ENCODE results near the gene PYCR2. TPM values are rescaled to one million over a fixed set of nuclear protein-coding genes. Genes with fewer than 3 reads are reported as not detected.
A peak's percentile ranks its signal among the peaks of the same experiment; 100 is the strongest.
"Not testable (repeated sequence)": the region's sequence is repeated elsewhere in the genome, so short reads cannot be mapped to it uniquely, and the experiment has no call there.

Gene PYCR2
- total RNA-seq, 1 experiment from 2014 or later = 31.2 TPM

DNA sequence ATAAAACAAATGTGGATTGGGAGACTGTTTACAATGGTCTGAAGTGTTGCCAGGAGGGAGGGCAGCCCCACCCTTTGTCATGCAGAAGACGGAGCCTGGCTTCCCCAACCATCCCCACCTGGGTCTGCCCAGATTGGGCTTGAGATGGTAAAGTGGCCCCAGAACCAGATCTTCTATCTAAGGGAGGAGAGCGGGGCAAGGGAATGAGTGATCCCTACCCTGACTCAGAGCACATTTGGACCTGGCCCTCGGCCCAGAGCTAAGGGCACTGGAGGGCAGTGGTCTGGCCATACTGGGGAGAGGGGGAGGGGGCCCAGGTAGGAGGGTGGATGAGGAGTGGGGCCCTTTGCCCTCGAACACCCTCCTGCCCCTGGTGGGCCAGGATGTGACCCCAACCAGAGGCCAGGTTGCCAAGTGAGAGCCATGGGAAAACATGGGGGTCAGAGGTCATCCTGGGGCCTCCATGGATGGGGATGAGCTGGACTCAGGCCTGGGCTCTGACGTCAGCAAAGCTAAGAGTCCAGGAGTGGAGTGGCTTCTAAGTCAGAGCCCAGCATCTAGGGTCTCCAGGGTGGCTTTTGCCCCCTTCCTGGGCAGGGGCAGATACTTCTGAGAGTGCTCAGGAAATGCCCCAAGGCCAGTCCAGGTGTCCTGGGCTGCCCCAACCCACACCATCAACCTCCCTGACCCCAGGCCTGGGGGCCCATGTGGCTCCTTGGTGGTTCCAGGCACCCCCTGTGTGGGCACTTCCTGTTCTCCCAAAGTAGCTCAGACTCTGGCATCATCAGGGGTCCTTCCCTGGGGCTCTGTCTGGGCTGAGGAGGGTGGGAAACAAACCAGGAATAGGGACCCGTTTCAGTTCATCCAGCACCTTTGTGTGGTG is 33.5 kb downstream of the PYCR2 start:
- no peak for DNase-seq (ENCODE audit: low read depth)

DNA sequence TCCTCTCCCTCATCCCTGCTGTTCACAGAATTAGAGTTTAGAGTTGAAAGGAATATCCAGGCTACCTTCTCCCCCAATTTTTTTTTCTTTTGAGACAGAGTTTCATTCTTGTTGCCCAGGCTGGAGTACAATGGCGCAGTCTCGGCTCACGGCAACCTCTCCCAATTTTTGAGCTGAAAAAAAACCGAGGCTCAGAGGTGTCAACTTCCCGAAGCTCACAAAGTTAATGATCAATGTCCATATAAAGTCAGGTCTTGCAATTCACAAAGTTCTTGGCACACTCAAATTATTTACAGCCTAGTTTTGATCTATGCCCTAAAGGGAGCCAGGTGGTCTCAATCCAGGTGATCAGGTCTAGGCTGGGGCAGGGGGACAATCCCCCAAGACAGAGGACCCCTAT is 34.3 kb downstream of the PYCR2 start:
- no peak for DNase-seq (ENCODE audit: low read depth)

DNA sequence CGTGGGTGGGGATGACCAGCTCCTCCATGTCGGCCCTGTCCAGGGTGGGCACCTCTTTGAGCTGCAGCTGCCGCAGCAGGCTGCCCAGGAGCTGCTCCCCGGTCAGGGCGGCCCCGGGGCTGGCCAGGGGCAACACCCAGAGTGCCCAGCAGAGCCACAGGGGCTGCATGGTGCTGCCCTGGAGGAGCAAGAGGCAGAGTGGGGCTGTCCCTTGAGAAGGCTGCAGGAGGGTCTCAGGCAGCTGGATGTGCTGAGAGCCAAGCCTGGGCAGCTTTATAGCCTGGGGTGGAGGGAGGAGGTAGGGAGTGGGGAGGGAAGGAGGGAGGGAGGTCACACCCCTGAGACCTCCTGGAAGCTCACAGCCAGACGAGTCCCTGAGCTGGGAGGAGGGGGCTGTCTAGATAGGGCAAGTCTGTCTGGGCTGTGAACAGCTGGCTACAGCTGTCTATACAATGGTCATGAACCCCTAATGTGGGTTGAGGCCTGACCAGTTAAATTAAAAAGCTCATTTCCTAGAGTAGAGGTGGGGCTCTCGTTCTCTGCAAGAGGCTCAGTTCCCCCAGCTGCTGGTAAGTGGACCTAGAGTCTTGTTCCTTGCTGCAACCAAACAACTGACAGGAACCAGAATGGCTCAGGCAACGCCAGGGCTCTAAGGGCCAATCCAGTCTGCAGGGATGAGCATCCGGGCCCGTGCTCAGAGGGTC is 35.0 kb downstream of the PYCR2 start, which contains the start of gene LEFTY1:
LEFTY1 (minus strand) TSS at position 249 of the 704 bp plus-strand sequence; CDS start at position 169, 80 bp downstream.
- DNase-seq (ENCODE audit: low read depth) = no peak

DNA sequence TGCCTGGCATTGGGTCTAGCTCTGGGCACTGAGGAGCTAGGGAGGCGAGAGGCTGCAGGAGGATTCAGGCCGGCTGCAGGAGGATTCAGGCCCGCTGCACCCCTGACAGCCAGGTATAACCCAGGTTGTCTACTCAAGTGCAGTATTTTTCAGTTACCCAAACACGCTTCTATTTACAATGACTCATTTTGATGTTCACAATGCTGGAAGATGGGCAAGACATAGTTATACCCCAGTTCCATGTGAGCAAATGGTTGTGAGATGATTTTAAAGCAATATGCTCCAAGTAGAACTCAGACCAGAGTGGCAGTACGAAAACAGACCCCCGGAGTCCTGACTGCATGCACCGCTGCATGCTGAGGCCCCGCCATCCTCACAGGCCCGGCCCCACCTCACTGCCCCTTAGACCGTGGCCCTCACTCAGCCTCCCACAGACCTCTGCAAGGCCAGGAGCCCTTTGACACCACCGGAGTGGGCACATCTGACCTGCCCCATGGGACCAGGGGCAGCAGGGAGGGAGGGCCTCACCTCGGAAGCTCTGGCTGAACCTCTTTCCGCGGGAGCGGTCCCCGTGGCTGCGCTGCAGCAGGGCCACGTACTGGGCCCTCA is 35.7 kb downstream of the PYCR2 start:
- DNase-seq (ENCODE audit: low read depth) = no peak

DNA sequence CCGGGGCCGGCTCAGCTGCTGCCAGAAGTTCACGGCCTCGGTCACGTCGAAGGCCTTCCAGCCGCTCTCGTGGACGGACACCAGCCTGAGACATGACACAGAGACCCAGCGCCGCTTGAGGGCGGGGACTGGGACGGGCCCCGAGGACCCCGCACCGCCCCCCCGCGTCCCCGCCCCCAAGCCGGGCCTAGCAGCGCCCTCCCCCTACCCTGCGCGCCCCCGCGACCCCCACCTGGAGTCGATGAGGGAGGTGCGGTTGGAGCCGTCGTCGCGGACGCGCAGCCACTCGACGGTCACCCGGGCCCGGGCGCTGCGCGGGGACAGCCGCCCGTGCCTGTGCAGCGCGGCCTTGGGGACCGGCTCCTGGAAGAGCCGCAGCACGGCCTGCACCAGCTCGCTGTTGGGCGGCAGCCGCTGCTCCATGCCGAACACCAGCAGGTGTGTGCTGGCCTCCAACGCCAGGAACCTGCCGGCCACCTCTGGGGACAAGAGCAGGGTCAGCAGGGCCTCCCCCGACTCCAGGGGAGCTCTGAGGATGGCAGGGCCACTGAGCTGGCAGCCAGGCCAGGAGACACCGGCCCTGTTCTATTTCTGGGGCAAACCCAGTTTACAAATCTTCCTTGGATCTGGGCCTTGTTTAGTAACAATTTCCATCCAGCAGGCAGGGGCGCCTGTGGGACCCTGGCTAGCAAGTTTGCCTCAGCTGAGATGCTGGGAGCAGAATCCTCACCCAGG is 36.3 kb downstream of the PYCR2 start:
- not testable (repeated sequence) for DNase-seq (ENCODE audit: low read depth)

DNA sequence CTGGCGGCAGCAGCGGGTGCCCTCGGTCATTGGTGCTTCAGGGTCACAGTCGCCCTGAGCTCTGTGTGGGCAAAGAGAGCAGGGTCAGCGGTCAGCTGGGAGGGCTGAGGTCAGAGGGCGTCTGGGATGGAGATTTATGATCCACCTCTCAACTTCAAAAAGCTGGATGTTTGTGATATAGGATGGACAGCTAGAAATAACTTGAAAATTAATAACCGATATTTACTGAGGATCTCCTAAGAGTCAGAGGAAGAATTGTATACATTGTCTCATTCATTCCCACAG is 37.1 kb downstream of the PYCR2 start:
- DNase-seq (ENCODE audit: low read depth) = no peak

DNA sequence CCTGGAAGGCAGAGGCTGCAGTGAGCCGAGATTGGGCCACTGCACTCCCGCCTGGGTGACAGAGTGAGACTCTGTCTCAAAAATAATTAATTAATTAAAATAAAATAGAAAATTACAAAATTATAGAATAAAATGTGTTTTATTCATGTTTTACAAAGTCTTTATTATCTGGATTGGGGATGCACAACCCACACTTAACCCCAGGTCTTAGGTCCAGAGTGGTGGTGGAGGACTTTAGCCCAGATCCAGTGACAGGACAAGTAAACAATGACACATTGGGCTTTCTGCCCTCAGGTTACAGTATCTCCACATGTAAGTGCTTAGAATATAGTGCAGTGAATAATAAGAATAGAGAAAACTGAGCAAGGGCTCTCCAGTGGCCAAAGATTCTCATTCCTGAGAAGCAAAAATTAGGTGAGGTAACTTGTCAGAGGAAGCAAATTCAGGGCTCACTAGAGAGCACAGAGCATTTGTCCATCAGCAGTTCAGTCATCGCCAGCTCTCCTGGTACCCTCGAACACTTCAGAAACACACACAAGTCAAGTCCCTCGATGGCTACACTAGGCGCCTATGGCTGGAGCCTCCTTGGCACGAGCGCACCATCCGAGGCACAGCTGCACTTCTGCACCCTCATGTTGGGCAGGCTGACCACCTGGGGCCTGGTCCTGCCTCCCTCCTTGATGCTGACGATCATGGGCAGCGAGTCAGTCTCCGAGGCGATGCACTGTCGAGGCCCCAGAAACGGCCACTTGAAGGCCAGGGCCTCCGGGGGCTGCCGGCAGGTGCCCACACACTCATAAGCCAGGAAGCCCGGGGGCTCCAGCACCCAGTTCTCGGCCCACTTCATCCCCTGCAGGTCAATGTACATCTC is 37.7 kb downstream of the PYCR2 start:
- DNase-seq (ENCODE audit: low read depth) = peak; percentile 22

DNA sequence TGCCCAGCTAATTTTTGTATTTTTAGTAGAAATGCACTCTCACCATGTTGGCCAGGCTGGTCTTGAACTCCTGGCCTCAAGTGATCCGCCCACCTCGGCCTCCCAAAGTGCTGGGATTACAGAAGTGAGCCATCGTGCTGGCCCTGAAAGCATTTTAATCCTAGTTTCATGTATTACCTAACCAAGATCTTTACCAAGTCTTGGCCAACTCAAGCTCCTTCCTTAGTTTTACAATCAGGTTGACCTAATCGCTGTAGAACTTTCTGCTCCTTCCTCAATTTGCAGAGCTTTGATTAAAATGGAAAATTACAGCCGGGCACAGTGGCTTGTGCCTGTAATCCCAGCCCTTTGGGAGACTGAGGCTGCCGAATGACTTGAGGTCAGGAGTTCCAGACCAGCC is 38.7 kb downstream of the PYCR2 start:
- DNase-seq (ENCODE audit: low read depth) = no peak

DNA sequence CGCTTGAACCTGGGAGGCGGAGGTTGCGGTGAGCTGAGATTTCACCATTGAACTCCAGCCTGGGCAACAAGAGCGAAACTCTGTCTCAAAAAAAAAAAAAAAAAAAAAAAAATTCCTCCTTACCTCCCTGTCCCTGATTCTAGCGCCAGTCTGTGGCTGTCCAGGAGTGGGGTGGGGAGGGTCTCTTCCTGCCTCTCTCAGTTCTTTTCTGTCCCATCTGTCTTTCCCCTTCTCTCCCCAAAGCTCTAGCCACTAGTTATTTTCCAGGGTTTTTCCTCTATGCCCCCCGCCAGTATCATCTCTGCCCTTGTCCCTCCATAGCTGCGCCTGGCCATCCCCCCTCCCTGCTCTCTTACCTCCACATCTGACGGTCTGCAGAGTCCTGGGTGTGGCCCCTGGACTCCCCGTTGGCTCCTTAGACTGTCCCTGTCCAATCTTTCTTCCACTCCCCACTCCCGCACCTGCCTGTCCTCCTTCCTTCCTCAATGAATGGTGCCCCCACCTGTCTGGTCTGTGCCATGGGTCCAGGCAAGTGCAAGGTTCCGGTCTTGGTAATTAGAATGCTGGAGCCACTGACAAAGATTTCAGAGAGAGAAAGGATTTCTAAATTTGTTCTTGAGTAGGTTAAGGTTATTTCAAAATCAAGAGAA is 40.3 kb downstream of the PYCR2 start:
- no peak for DNase-seq (ENCODE audit: low read depth)

DNA sequence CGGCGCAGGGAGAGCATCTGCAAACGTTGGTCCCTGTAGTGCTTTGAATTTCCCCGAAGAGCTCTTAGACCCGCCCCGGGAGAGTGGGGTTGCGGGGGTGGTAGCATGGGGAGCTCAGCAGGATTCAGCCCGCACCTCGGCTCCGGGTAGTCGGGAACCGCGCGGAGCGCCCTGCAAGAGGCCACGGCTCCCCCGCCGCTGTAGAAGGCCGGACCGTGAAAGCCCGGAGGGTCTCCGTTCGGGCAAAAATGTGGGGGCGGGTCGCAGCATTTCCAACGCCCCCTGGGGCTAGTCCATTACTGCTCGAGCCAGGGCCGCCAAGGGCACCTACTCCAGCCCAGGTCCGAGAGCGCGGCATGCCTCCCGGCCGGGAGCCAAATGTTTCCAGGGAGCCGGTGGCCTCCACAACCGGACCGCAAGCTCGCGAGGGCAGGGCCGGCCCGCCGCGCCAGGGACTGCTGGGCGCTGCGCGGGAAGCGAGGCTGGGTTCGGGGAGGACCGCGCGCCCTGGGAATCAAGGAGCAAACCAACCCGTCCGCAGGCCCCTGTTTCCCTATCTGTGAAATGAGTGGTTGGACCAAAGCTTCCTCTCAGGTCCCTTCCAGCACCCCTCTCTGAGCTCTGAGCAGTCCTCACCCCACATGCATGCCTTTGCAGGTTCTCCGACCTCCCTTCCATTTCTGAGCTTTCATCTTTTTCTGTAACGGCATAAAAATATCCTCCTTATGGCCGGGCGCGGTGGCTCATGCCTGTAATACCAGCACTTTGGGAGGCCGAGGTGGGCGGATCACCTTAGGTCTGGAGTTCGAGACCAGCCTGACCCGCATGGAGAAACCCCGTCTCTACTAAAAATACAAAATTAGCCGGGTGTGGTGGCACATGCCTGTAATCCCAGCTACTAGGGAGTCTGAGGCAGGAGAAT is 41.1 kb downstream of the PYCR2 start:
- DNase-seq (ENCODE audit: low read depth) = peak; percentile 55

DNA sequence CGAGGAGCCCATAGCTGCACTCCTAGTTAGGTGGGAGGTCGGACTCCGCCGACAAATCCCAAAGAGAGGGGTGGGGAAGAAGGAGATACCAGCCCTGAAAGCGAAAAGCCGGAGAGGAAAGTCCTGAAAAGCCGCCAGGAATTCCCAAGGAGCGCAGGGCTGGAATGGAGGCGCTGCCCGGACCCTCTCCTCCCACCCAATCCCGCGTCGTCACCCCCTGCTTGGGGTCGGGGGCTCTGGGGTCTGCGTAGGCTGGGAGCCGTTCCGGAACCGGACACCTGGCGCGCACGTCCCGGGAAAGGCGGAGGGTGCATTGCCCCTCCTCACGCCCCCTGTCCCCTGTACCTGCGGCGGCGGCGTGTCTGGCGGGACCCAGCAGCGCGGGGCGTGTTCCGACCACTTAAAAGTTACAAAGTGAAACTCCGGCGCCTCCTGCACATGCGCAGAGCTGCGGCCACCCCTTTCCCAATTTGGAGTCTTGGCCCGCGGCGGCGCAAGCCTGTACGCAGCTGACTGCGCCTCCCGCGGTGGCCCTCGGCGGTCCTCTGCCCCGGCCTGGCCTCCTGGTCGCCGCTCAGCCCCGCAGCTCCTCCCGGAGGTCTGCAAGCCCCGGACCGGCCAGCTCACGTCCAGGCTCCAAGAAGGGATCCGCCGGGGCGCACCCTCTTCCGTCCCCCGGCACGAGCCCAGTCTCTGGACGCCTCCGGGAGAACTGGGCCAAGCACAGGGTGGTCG is 41.9 kb downstream of the PYCR2 start, which contains the start of gene TMEM63A:
TMEM63A (minus strand) TSS at position 422 of the 735 bp plus-strand sequence. CDS start 4,800 bp downstream, outside the sequence.
- peak; percentile 81 for DNase-seq (ENCODE audit: low read depth)

DNA sequence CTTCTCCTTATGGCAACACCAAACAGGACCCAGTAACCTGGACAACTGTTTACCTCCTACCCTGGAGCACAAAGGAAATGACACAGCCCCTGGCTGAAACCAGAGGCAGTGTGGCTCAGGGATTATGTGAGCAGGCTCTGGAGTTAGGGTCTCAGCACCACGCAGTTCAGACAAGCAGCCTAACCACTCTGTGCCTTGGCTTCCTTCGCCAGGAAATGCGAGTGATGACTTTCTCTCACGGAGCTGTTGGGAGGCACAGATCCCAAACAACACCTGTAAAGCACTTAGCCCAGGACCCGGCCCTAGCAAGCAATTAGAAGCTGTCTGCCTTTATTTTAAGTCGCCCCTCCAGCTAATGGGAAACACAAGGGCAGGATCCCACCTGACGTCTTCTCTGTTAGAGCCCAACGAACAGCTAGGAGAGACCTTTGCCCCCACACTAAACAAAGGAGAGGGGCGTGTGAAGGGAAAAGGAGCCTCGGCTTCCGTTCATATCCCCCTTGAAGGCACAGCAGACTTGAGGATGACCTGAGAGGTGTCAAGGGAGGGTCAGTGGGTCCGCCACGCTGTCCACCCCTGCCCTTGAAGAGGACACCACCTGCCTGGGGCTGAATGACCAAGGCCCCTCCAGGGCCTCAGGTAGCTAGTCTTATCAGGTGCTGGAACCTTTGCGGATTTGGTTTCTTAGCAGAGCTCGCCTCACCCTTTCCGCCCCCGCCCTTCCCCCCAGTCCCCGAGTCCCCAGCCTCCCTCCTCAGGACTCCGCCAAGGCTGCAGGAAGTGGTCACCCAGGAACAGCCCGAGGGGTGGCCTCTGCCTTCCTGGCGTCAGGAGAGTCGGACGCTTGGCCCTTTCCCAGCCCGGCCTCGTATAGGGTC is 42.7 kb downstream of the PYCR2 start:
- DNase-seq (ENCODE audit: low read depth) = peak; percentile 76

DNA sequence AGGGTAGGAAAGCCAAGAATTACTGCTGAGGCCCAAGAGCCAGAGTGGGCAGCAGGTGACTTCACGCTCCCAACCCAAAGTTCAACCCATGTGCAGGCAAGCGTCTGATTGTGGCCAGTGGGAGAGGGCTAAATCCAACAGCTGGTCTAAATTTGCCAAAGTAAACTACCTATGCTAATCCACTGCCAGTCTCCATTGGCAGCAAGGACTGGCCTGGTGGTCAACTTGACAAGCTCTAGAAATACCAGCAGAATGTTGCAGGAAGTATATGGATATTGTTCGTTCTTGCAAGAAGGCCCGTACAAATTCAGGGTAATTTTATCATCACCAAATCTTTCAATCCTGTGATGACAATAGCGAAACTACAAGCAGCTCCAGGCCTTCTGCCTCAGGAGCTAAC is 43.4 kb downstream of the PYCR2 start:
- DNase-seq (ENCODE audit: low read depth) = no peak

DNA sequence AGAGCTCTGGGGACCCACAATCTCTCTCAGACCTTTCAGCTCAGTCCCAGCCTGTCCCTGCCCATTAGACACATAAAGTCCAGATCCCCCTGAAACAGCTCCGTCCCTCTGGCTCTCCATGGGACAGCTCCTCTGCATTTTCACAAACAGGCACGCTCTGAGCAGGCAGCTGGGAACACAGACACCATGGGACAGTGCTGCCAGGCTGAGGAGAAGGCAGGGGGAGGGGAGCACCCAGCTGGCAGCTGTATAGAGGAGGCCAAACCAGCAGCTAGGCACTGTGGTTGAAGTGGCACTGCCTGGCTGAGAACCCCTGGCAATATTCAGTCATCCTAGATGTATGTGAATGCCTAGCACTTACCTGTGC is 43.8 kb downstream of the PYCR2 start:
- no peak for DNase-seq (ENCODE audit: low read depth)

DNA sequence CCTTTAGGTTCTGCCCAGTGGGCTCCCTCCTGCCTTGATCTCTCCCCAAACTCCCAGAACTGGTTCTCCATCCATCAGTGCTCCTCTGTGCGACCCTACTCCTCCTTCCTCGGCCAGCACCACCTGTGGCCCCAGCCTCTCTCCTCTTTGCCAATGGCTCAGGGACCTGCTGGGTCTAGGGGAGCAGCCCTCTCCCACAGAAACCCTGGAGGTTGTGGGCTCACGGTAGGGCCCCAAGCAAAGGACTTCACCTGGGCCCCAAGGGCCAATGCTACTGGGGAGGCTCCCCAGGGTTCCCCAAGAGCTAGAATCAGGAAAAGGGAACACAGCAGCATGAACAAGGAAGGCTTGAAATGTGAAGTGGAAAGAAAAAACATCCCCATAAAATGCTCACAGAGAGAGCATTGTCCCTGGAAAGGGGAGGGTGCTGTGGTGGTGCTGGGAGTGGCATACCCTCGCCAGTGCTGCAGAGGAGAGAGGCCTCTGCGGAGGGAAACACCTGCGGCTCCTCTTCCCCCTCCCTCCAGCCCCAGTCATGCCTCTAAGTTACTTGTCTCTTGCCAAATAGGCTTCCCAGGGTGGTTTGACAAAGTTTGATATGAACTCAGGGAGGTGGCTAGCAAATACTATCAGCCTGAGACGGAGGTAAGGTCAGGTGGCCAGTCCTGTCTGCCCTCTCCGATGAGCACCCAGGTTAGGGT is 44.4 kb downstream of the PYCR2 start:
- DNase-seq (ENCODE audit: low read depth) = no peak

DNA sequence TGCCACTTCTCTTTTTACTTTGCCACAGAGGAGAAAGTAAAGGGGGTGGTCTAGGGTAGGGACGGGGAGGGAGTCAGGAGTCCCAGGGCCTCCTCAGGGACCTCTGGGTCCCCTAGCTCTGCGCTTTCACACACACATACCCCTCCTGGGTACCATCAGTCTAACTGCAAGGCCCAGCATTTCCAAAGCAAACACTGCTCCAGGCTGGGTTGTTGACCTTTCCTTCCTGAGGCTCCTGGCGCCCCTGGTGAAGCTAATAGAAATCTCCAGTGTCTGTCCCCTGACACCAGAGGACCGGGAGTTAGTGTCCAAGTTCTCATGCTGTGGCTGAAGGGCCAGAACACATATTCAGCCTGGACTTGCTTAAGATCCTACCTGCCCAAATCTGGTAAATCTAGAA is 45.8 kb downstream of the PYCR2 start:
- no peak for DNase-seq (ENCODE audit: low read depth)

DNA sequence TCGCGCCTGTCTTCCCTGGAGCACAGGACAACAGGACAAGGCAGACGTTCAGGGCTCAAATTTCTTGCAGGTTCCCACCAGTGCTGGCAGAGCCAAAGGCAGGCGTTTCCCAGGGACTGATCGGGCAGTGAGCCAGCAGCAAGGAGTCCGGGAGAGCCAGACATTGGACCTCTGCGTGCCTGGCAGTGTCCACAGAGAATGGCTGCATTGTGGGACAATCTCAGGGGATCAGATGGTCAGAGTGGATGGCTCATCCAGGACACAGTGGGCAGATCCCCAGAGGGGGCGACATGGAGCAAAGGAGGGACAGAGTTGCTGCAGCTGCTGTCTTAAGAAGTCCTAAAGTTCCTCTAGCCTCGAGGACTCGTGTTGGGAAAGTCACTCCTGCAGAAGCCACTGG is 46.5 kb downstream of the PYCR2 start:
- DNase-seq (ENCODE audit: low read depth) = peak; percentile 59

Data from RPMI7951 (cell line).